ENCODE results near the gene ITGA6. TPM values are rescaled to one million over a fixed set of nuclear protein-coding genes. Genes with fewer than 3 reads are reported as not detected.

ITGA6 gene
- total RNA-seq, 4 donors from 2014 or later: 29.9 to 46.5 (median 36.6) TPM

DNA sequence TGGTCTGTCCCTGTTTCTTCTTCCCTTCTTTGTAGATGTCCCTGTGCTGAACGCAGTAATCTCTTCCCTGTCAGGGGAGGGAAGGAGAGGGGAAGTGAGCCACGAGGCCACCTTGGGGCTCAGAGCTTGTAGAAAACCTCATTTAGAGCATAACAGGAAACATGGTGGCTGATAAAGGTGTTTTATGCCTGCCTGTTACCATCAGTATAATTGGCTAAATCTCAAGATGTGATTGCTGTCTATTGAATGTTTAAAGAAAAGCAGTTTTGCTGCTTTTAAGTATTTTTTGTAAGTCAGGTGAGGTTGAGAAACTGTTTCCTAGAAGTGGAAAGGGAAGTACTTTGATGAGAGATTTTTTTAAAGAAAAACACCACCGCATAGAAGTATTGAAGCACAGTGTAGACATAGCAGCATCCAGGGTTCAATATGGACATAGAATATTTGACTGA is 68.8 kb downstream of the ITGA6 start:
- Histone ChIP-seq H3K4me1 (no peaks in the 10 kb centered on the region), H3K27ac (replicated peaks in 1 of 4) (no peak overlapping the region), H3K9me3 (no peaks in the 10 kb centered on the region), H3K4me3 (no peak overlapping the region), H3K27me3 (no peaks in the 10 kb centered on the region), H3K36me3 (peaks cover 0 to 85% (median 17%) of the 10 kb centered on the region in 4 donors)
- DNase-seq (ENCODE audit: extremely low spot score): peak; percentile 78
- no peak for TF ChIP-seq POLR2A (IDR thresholded peaks at IDR 0.05; ENCODE audit: low read depth)
- TF ChIP-seq EP300 (IDR thresholded peaks at IDR 0.05): no peak
- no peak for TF ChIP-seq POLR2AphosphoS5 (IDR thresholded peaks at IDR 0.05)
- TF ChIP-seq, protein P1, sequence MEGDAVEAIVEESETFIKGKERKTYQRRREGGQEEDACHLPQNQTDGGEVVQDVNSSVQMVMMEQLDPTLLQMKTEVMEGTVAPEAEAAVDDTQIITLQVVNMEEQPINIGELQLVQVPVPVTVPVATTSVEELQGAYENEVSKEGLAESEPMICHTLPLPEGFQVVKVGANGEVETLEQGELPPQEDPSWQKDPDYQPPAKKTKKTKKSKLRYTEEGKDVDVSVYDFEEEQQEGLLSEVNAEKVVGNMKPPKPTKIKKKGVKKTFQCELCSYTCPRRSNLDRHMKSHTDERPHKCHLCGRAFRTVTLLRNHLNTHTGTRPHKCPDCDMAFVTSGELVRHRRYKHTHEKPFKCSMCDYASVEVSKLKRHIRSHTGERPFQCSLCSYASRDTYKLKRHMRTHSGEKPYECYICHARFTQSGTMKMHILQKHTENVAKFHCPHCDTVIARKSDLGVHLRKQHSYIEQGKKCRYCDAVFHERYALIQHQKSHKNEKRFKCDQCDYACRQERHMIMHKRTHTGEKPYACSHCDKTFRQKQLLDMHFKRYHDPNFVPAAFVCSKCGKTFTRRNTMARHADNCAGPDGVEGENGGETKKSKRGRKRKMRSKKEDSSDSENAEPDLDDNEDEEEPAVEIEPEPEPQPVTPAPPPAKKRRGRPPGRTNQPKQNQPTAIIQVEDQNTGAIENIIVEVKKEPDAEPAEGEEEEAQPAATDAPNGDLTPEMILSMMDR (IDR thresholded peaks at IDR 0.05): no peak
- intact Hi-C loops (cut with DNase I): no loop called here
- WGBS: 59% methylated on average over 3 of the region's 3 CpGs

DNA sequence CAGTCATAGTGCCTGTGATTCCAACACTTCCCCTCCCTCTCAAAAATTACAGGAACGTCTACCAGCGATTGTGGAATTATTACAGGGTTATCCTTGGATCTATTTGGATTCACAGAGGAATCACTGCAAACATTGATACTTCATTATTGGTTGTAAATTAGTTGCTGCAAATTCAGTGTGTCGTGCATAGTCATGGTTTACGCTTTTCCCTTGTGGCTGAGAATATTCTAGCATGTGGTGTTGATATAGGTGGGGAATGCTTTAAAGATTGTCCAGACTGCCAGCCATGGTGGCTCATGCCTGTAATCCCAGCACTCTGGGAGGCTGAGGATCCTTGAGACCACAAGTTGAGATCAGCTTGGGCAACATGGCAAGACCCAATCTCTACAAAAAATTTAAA is 79.8 kb downstream of the ITGA6 start:
- TF ChIP-seq POLR2AphosphoS5 (IDR thresholded peaks at IDR 0.05): no peak
- no peak for TF ChIP-seq POLR2A (IDR thresholded peaks at IDR 0.05; ENCODE audit: low read depth)
- TF ChIP-seq, protein P1 (IDR thresholded peaks at IDR 0.05): no peak
- TF ChIP-seq EP300 (IDR thresholded peaks at IDR 0.05): no peak
- DNase-seq (ENCODE audit: extremely low spot score): peak; percentile 60
- Histone ChIP-seq H3K27me3 (no peaks in the 10 kb centered on the region), H3K27ac (replicated peaks in 1 of 4) (no peak overlapping the region), H3K36me3 (peaks cover 0 to 56% (median 5%) of the 10 kb centered on the region in 4 donors), H3K9me3 (peaks cover 0 to 13% (median 10%) of the 10 kb centered on the region in 4 donors), H3K4me3 (no peak overlapping the region), H3K4me1 (no peaks in the 10 kb centered on the region)
- 84% methylated on average over 4 of the region's 4 CpGs for WGBS
- intact Hi-C loops (cut with DNase I): no loop called here

DNA sequence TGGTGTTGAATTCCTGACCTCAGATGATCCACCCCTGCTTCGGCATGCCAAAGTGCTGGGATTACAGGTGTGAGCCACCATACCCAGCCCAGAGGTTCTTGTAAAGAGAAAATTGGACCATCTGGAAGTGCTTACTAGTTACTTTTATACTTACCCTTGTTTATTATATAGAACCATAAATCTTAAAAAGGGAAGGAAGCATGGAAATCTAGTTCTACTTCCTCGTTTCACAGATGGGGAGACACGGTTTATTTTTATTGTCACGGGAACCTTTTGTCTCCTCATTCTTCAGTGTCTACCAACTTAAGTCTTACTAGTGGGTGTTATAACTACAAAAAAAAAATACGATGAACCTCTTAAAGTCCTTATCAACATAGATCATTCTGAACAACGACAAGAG is 82.7 kb downstream of the ITGA6 start:
- Histone ChIP-seq H3K36me3 (peaks cover 0 to 28% (median 0%) of the 10 kb centered on the region in 4 donors), H3K4me1 (no peaks in the 10 kb centered on the region), H3K9me3 (peaks cover 0 to 28% (median 20%) of the 10 kb centered on the region in 4 donors), H3K27ac (replicated peaks in 1 of 4) (no peak overlapping the region), H3K27me3 (no peaks in the 10 kb centered on the region), H3K4me3 (no peak overlapping the region)
- DNase-seq (ENCODE audit: extremely low spot score): no peak
- WGBS: 52% methylated on average over 6 of the region's 6 CpGs
- TF ChIP-seq POLR2AphosphoS5 (IDR thresholded peaks at IDR 0.05) (no peak), POLR2A (IDR thresholded peaks at IDR 0.05; ENCODE audit: low read depth) (no peak), EP300 (IDR thresholded peaks at IDR 0.05) (no peak)
- TF ChIP-seq, protein P1 (IDR thresholded peaks at IDR 0.05): no peak
- intact Hi-C loops (cut with DNase I): no loop called here

DNA sequence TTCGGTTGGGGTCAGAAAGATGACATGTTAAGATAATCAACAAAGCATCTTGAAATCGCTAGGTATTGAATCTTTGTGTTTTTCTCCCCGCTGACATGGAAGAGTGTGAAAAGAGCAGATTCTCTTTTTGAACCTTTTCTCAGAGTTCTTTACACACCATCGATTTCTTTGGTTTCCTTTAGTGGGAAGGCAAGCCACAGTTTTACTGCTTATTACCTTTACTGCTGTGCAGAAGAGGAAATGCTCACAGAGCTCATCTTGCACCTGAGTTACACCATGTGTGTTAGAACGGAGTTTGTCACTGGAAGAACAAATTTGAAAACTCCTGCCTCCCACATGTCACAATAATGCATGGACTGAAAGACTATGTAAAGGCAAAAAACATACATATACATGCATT is 83.2 kb downstream of the ITGA6 start:
- Histone ChIP-seq H3K27me3 (no peaks in the 10 kb centered on the region), H3K9me3 (peaks cover 0 to 28% (median 20%) of the 10 kb centered on the region in 4 donors), H3K4me1 (no peaks in the 10 kb centered on the region), H3K4me3 (no peak overlapping the region), H3K36me3 (peaks cover 0 to 24% (median 0%) of the 10 kb centered on the region in 4 donors), H3K27ac (replicated peaks in 1 of 4) (no peak overlapping the region)
- no peak for DNase-seq (ENCODE audit: extremely low spot score)
- intact Hi-C loops (cut with DNase I): no loop called here
- WGBS: 81% methylated on average over 5 of the region's 5 CpGs
- TF ChIP-seq POLR2AphosphoS5 (IDR thresholded peaks at IDR 0.05) (no peak), POLR2A (IDR thresholded peaks at IDR 0.05; ENCODE audit: low read depth) (no peak), EP300 (IDR thresholded peaks at IDR 0.05) (no peak)
- TF ChIP-seq, protein P1 (IDR thresholded peaks at IDR 0.05): no peak
